ENCODE results near the gene SORBS1. TPM values are rescaled to one million over a fixed set of nuclear protein-coding genes. Genes with fewer than 3 reads are reported as not detected.

The SORBS1 gene
- total RNA-seq, 1 experiment from 2014 or later = 0.56 TPM

DNA sequence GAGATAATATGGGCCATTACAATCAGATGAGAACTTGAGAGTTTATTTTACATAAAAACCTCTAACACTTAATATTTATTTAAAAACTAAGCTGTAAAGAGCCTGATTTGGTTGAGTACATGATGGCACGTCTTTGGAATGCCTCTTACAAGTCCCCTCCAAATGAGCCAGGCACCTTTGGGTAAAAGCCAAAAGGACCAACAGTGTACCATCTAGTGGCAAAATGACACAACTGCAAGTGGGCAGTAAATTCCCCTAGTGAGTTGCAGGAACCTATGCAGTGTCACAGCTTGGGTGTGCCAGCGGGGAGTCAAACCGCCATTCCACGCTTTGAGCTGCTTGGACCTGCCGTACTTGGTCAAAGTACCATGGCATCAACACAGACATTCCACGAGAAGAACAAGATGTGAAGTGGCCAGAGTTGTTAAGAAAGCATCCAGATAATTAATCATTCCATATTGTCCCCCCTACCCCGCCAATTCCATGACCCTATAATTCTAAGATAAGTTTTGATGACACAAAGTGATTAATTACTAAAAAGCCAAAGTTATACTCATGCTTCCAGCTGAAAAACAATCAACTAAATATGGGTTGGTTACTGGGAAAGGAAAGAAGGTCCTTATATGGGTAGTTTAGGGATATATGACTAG lies 115.2 kb downstream of the SORBS1 start:
- H3K4me1 ChIP-seq (ENCODE audit: insufficient read depth, low read length, poor library complexity, severe bottlenecking) = no peaks in the 10 kb centered on the region
- H3K9me3 ChIP-seq (ENCODE audit: low read depth, low read length, poor library complexity, severe bottlenecking) = no peaks in the 10 kb centered on the region
- DNase-seq (ENCODE audit: low spot score) = peak; percentile 76
- intact Hi-C loops (cut with micrococcal nuclease; ENCODE audit: unreplicated experiment) = loop anchor here (5.0 kb wide), 2 partner anchors 156 to 314 kb away; no protein-coding TSS in a partner anchor
- TF ChIP-seq, protein P1, sequence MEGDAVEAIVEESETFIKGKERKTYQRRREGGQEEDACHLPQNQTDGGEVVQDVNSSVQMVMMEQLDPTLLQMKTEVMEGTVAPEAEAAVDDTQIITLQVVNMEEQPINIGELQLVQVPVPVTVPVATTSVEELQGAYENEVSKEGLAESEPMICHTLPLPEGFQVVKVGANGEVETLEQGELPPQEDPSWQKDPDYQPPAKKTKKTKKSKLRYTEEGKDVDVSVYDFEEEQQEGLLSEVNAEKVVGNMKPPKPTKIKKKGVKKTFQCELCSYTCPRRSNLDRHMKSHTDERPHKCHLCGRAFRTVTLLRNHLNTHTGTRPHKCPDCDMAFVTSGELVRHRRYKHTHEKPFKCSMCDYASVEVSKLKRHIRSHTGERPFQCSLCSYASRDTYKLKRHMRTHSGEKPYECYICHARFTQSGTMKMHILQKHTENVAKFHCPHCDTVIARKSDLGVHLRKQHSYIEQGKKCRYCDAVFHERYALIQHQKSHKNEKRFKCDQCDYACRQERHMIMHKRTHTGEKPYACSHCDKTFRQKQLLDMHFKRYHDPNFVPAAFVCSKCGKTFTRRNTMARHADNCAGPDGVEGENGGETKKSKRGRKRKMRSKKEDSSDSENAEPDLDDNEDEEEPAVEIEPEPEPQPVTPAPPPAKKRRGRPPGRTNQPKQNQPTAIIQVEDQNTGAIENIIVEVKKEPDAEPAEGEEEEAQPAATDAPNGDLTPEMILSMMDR (conservative IDR thresholded peaks at IDR 0.05; ENCODE audit: low read depth, low read length) = peak; percentile 84
- TF ChIP-seq EZH2 (IDR thresholded peaks at IDR 0.05; ENCODE audit: borderline replicate concordance, low read depth, low read length, poor library complexity, severe bottlenecking) = no peak
- no peak overlapping the region for H3K4me3 ChIP-seq (ENCODE audit: low read depth, low read length, poor library complexity, severe bottlenecking)
- no TSS peak for BruUV-seq (replicated peaks)
- no peak overlapping the region for H3K27ac ChIP-seq (ENCODE audit: low read depth, low read length, poor library complexity, severe bottlenecking)
- no peaks in the 10 kb centered on the region for H3K36me3 ChIP-seq (ENCODE audit: insufficient read depth, low read length, poor library complexity, severe bottlenecking)
- H3K27me3 ChIP-seq (replicated peaks; ENCODE audit: insufficient read depth, low read depth, low read length, poor library complexity) = peaks cover 12% of the 10 kb centered on the region
- ChIA-PET CTCF (no interaction called here), POLR2A (ENCODE audit: low non-redundant PET) (no interaction called here)

DNA sequence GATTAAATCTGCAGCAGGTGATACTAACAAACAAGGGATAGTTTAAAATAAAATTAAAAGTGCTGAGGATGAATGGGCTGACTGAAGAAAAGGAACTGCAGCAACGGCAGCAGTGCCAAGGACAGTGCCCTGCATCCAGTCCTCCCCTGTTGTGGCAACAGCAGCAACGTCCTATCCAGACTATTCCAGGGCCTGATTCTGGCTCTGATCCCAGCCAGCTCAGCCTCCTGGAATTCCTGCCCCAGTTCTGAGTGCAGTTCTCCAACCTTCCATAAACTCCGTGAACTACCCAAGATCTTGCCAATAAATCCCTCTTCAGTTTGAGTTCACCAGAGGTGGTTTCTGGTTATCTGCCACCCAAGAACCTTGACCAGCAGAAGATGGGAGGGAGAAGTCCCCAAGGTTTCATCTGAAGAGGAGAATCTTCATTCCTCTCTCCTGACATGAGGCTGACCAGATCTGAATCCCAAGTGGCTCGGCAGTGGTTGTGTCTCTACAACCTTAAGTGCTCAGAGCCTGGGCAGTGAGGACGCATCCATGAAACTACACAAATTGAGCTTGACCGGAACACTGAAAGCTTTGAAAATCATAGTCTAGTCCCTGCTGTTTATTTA lies 115.8 kb downstream of the SORBS1 start:
- Histone ChIP-seq H3K27me3 (replicated peaks; ENCODE audit: insufficient read depth, low read depth, low read length, poor library complexity) (peaks cover 11% of the 10 kb centered on the region), H3K9me3 (ENCODE audit: low read depth, low read length, poor library complexity, severe bottlenecking) (no peaks in the 10 kb centered on the region), H3K4me3 (ENCODE audit: low read depth, low read length, poor library complexity, severe bottlenecking) (no peak overlapping the region), H3K36me3 (ENCODE audit: insufficient read depth, low read length, poor library complexity, severe bottlenecking) (no peaks in the 10 kb centered on the region), H3K27ac (ENCODE audit: low read depth, low read length, poor library complexity, severe bottlenecking) (no peak overlapping the region), H3K4me1 (ENCODE audit: insufficient read depth, low read length, poor library complexity, severe bottlenecking) (no peaks in the 10 kb centered on the region)
- intact Hi-C loops (cut with micrococcal nuclease; ENCODE audit: unreplicated experiment) = loop anchor here (5.0 kb wide), 2 partner anchors 157 to 313 kb away; no protein-coding TSS in a partner anchor
- ChIA-PET POLR2A (ENCODE audit: low non-redundant PET) (no interaction called here), CTCF (no interaction called here)
- no TSS peak for BruUV-seq (replicated peaks)
- TF ChIP-seq EZH2 (IDR thresholded peaks at IDR 0.05; ENCODE audit: borderline replicate concordance, low read depth, low read length, poor library complexity, severe bottlenecking) = no peak
- TF ChIP-seq, protein P1 (conservative IDR thresholded peaks at IDR 0.05; ENCODE audit: low read depth, low read length) = no peak
- no peak for DNase-seq (ENCODE audit: low spot score)

DNA sequence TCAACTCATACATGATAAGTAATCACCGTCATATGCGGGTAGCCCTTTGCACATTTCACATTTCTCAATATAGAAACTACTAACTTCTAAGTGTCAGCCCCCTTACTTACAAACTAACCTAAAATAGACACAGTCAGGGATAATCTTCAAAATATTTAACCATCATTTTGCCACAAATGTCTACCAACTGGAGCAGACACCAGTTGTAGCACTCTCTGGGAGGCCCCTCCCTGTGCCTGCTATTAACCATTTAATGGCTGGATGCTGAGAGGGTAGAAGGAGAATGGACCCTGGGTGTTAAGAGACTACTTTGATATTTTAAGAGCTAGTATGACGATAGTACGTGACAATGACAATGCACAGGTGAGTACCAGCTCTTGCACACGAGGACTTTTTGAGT lies 116.4 kb downstream of the SORBS1 start:
- POLR2A ChIA-PET (ENCODE audit: low non-redundant PET) = no interaction called here
- intact Hi-C loops (cut with micrococcal nuclease; ENCODE audit: unreplicated experiment) = loop anchor here (5.0 kb wide), 2 partner anchors 158 to 312 kb away; no protein-coding TSS in a partner anchor
- CTCF ChIA-PET = no interaction called here

More for the DNA sequence above, 116.4 kb downstream of the SORBS1 start:
- BruUV-seq (replicated peaks) = no TSS peak
- Histone ChIP-seq H3K9me3 (ENCODE audit: low read depth, low read length, poor library complexity, severe bottlenecking) (no peaks in the 10 kb centered on the region), H3K27ac (ENCODE audit: low read depth, low read length, poor library complexity, severe bottlenecking) (no peak overlapping the region), H3K4me3 (ENCODE audit: low read depth, low read length, poor library complexity, severe bottlenecking) (no peak overlapping the region), H3K36me3 (ENCODE audit: insufficient read depth, low read length, poor library complexity, severe bottlenecking) (no peaks in the 10 kb centered on the region), H3K4me1 (ENCODE audit: insufficient read depth, low read length, poor library complexity, severe bottlenecking) (no peaks in the 10 kb centered on the region), H3K27me3 (replicated peaks; ENCODE audit: insufficient read depth, low read depth, low read length, poor library complexity) (peaks cover 11% of the 10 kb centered on the region)
- TF ChIP-seq, protein P1 (conservative IDR thresholded peaks at IDR 0.05; ENCODE audit: low read depth, low read length) = no peak
- TF ChIP-seq EZH2 (IDR thresholded peaks at IDR 0.05; ENCODE audit: borderline replicate concordance, low read depth, low read length, poor library complexity, severe bottlenecking) = no peak
- no peak for DNase-seq (ENCODE audit: low spot score)

Data from A673 (cell line).